Transverse colon (tissue), 3 donors: ENCODE data around the gene ENOPH1.

Source experiments
- CTCF ChIP-seq, 5 experiments: fragments of 200-600 bp in 3 of 5; fragments of 450-650 bp in 2 of 5; sonication (generic) in 3 of 5; IDR thresholded peaks; 1 replicate in 2 of 5; 2 replicates in 3 of 5; pipeline ENCODE4 v1.5.1; 2016 to 2017; ENCODE audit warnings: antibody characterized with exemption in 5 of 5, inconsistent platforms in 3 of 5, mild to moderate bottlenecking in 2 of 5, moderate library complexity in 1 of 5
- POLR2A ChIP-seq: fragments of 450-650 bp; IDR thresholded peaks from one replicate; pipeline ENCODE4 v1.6.1; 2016; ENCODE audit warnings: antibody characterized with exemption, mild to moderate bottlenecking, moderate library complexity

GRCh38 chr4:82429728-82430192 lies 630 bp upstream of the ENOPH1 start:
- TF ChIP-seq CTCF (IDR thresholded peaks at IDR 0.05) (no peak), POLR2A (no peak)
